Activated CD4-positive, alpha-beta T cell treated with anti-CD3 and anti-CD28 coated beads, Interleukin-2, amount 50 U/mL, for 16 hours (primary cell): Measurements from ENCODE around the gene KRTAP10-1.

Experiments used
- DNase-seq: peaks from one replicate; pipeline ENCODE4 v3.0.0-alpha.2; 2020

Gene KRTAP10-1

GRCh38 chr21:44499631-44500030 is 40.4 kb downstream of the KRTAP10-1 start:
- DNase-seq = no peak

- DNase-seq = no peak
These were observed 40.8 kb downstream of the KRTAP10-1 start for GRCh38 chr21:44499211-44499560.

GRCh38 chr21:44498280-44499210 is 41.5 kb downstream of the KRTAP10-1 start:
- DNase-seq = no peak

- no peak for DNase-seq
These were observed 42.3 kb downstream of the KRTAP10-1 start for GRCh38 chr21:44497703-44498126.

- DNase-seq = no peak
These were observed 43.1 kb downstream of the KRTAP10-1 start for GRCh38 chr21:44496564-44497550.

GRCh38 chr21:44495611-44496563 is 44.1 kb downstream of the KRTAP10-1 start:
- no peak for DNase-seq

GRCh38 chr21:44494956-44495355 is 45.0 kb downstream of the KRTAP10-1 start:
- DNase-seq = no peak

- no peak for DNase-seq
These were observed 45.6 kb downstream of the KRTAP10-1 start for GRCh38 chr21:44494418-44494817.

- DNase-seq = no peak
These were observed 47.2 kb downstream of the KRTAP10-1 start for GRCh38 chr21:44492567-44493385.

- no peak for DNase-seq
These were observed 49.2 kb downstream of the KRTAP10-1 start for GRCh38 chr21:44490816-44491215.

GRCh38 chr21:44490405-44490804 is 49.6 kb downstream of the KRTAP10-1 start:
- no peak for DNase-seq

- DNase-seq = no peak
These were observed 50.0 kb downstream of the KRTAP10-1 start for GRCh38 chr21:44489962-44490361.
